ENCODE data around the gene CFAP97D2. TPM values are rescaled to one million over a fixed set of nuclear protein-coding genes. Genes with fewer than 3 reads are reported as not detected.
A peak's percentile ranks its signal among the peaks of the same experiment; 100 is the strongest.
"Not testable (repeated sequence)": the region's sequence is repeated elsewhere in the genome, so short reads cannot be mapped to it uniquely, and the experiment has no call there.

CFAP97D2 gene
- total and polyA plus RNA-seq, 12 donors: not detected

GRCh38 chr13:114259974-114260373, 80.9 kb downstream of the CFAP97D2 start:
- no peak overlapping the region for H3K4me3 ChIP-seq
- no peaks in the 10 kb centered on the region for H3K9me3 ChIP-seq
- no peak for DNase-seq
- H3K27ac ChIP-seq: no peak overlapping the region
- H3K4me1 ChIP-seq: peaks cover 0 to 25% (median 6%) of the 10 kb centered on the region in 9 donors
- peak; percentile 40 to 90 (median 56) for ATAC-seq
- intact Hi-C loops (cut with DNase I): no loop called here
- H3K27me3 ChIP-seq: no peaks in the 10 kb centered on the region
- no peak for TF ChIP-seq CTCF (IDR thresholded peaks at IDR 0.05)
- H3K36me3 ChIP-seq: peaks cover 0 to 100% (median 83%) of the 10 kb centered on the region in 9 donors
- 68 to 72% methylated on average over 4 of the region's 4 CpGs for WGBS, 2 donors

GRCh38 chr13:114260814-114261213, 81.8 kb downstream of the CFAP97D2 start:
- 92 to 93% methylated on average over 3 of the region's 3 CpGs for WGBS, 2 donors
- Histone ChIP-seq H3K4me3 (no peak overlapping the region), H3K27ac (peak overlapping the region in 2 of 10 donors; percentile 12 to 20), H3K4me1 (peaks cover 0 to 25% (median 6%) of the 10 kb centered on the region in 9 donors), H3K36me3 (peaks cover 0 to 100% (median 85%) of the 10 kb centered on the region in 9 donors), H3K27me3 (no peaks in the 10 kb centered on the region), H3K9me3 (no peaks in the 10 kb centered on the region)
- no peak for ATAC-seq
- DNase-seq: no peak
- TF ChIP-seq CTCF (IDR thresholded peaks at IDR 0.05): no peak
- intact Hi-C loops (cut with DNase I): no loop called here

GRCh38 chr13:114261328-114261965, 82.4 kb downstream of the CFAP97D2 start:
- no peak for TF ChIP-seq CTCF (IDR thresholded peaks at IDR 0.05)
- 52 to 65% methylated on average over 3 of the region's 3 CpGs for WGBS, 2 donors
- H3K27me3 ChIP-seq: no peaks in the 10 kb centered on the region
- H3K9me3 ChIP-seq: no peaks in the 10 kb centered on the region
- peaks cover 0 to 25% (median 6%) of the 10 kb centered on the region in 9 donors for H3K4me1 ChIP-seq
- no peak for DNase-seq
- intact Hi-C loops (cut with DNase I): no loop called here
- H3K36me3 ChIP-seq: peaks cover 0 to 100% (median 89%) of the 10 kb centered on the region in 9 donors
- peak overlapping the region in 3 of 10 donors; percentile 6 to 20 (median 12) for H3K27ac ChIP-seq
- H3K4me3 ChIP-seq: no peak overlapping the region
- ATAC-seq: peak in 6 of 8 donors; percentile 25 to 78 (median 68)

- Histone ChIP-seq H3K9me3 (no peaks in the 10 kb centered on the region), H3K27me3 (no peaks in the 10 kb centered on the region), H3K4me3 (no peak overlapping the region), H3K36me3 (peaks cover 0 to 100% (median 89%) of the 10 kb centered on the region in 9 donors), H3K27ac (no peak overlapping the region), H3K4me1 (peaks cover 0 to 25% (median 6%) of the 10 kb centered on the region in 9 donors)
- no peak for TF ChIP-seq CTCF (IDR thresholded peaks at IDR 0.05)
- ATAC-seq (no peak), DNase-seq (no peak)
- intact Hi-C loops (cut with DNase I): no loop called here
- 86 to 87% methylated on average over 5 of the region's 5 CpGs for WGBS, 2 donors
Measured at GRCh38 chr13:114263578-114263977, 84.5 kb downstream of the CFAP97D2 start.

GRCh38 chr13:114264313-114264712, 85.3 kb downstream of the CFAP97D2 start:
- DNase-seq; H3K27ac ChIP-seq; ATAC-seq; H3K4me3 ChIP-seq; H3K27me3 ChIP-seq; H3K9me3 ChIP-seq; intact Hi-C loops (cut with DNase I): not testable (repeated sequence)
- peaks cover 0 to 100% (median 89%) of the 10 kb centered on the region in 9 donors for H3K36me3 ChIP-seq
- 95 to 97% methylated on average over 13 of the region's 13 CpGs for WGBS, 2 donors
- H3K4me1 ChIP-seq: peaks cover 0 to 23% (median 6%) of the 10 kb centered on the region in 9 donors
